Duodenal mucosa (tissue), 2 donors: ENCODE measurements around the gene PLEKHM3.
"Not testable (repeated sequence)": the region's sequence is repeated elsewhere in the genome, so short reads cannot be mapped to it uniquely, and the experiment has no call there.

Experiments
- H3K27ac ChIP-seq: one replicate; pipeline ENCODE4 v1.7.0; 2013; ENCODE audit warnings: low read depth, low read length
- H3K27me3 ChIP-seq, 2 donors: one replicate each; pipeline ENCODE4 v1.7.0; 2013; ENCODE audit warnings: low read length in 2 of 2, control low read depth in 1 of 2; ENCODE audit not compliant: insufficient read depth in 2 of 2, control insufficient read depth in 1 of 2
- H3K36me3 ChIP-seq, 2 donors: one replicate each; pipeline ENCODE4 v1.7.0; 2013; ENCODE audit warnings: low read length in 2 of 2, control low read depth in 1 of 2; ENCODE audit not compliant: insufficient read depth in 2 of 2, control insufficient read depth in 1 of 2
- H3K4me1 ChIP-seq, 2 donors: one replicate each; pipeline ENCODE4 v1.7.0; 2013; ENCODE audit warnings: low read length in 2 of 2, control low read depth in 1 of 2; ENCODE audit not compliant: insufficient read depth in 2 of 2, control insufficient read depth in 1 of 2
- H3K4me3 ChIP-seq, 2 donors: one replicate each; pipeline ENCODE4 v1.7.0; 2013; ENCODE audit warnings: low read length in 2 of 2, low read depth in 1 of 2
- H3K9ac ChIP-seq, 2 donors: one replicate each; pipeline ENCODE4 v1.7.0; 2013; ENCODE audit warnings: low read length in 2 of 2, low read depth in 1 of 2
- H3K9me3 ChIP-seq, 2 donors: one replicate each; pipeline ENCODE4 v1.7.0; 2013; ENCODE audit warnings: low read length in 2 of 2, control low read depth in 1 of 2; ENCODE audit not compliant: control insufficient read depth in 1 of 2

Gene PLEKHM3

GRCh38 chr2:207914716-207915115 lies 110.6 kb downstream of the PLEKHM3 start:
- Histone ChIP-seq H3K4me3 (no peak overlapping the region), H3K9me3 (no peaks in the 10 kb centered on the region), H3K9ac (no peak overlapping the region), H3K4me1 (no peaks in the 10 kb centered on the region), H3K36me3 (no peaks in the 10 kb centered on the region), H3K27me3 (no peaks in the 10 kb centered on the region), H3K27ac (no peak overlapping the region)

- H3K36me3 ChIP-seq = no peaks in the 10 kb centered on the region
- H3K4me1 ChIP-seq = no peaks in the 10 kb centered on the region
- H3K9me3 ChIP-seq = no peaks in the 10 kb centered on the region
- no peak overlapping the region for H3K9ac ChIP-seq
- H3K27me3 ChIP-seq = no peaks in the 10 kb centered on the region
- H3K4me3 ChIP-seq = no peak overlapping the region
- H3K27ac ChIP-seq = no peak overlapping the region
These were observed 111.5 kb downstream of the PLEKHM3 start for GRCh38 chr2:207913772-207914358.

DNA sequence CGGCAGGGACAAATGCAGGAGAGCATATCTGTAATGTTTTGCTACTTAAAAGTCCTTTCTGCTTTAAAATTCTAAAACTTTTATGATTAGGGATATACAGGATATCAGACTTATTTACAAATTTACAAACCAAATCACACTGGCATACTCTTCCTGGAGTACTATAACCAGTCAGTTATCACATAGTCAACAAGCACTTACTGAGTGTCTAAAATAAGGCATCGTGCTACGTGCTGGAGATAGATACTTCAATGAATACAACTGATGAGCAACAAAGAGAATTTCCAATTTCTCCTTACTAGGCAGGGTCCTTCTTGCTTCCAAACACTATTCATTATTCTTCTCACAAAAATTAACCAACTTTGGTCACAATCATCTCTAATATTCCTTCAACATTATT lies 113.5 kb downstream of the PLEKHM3 start:
- no peak overlapping the region for H3K27ac ChIP-seq
- no peaks in the 10 kb centered on the region for H3K36me3 ChIP-seq
- no peaks in the 10 kb centered on the region for H3K27me3 ChIP-seq
- no peak overlapping the region for H3K9ac ChIP-seq
- no peaks in the 10 kb centered on the region for H3K4me1 ChIP-seq
- H3K4me3 ChIP-seq = no peak overlapping the region
- no peaks in the 10 kb centered on the region for H3K9me3 ChIP-seq

DNA sequence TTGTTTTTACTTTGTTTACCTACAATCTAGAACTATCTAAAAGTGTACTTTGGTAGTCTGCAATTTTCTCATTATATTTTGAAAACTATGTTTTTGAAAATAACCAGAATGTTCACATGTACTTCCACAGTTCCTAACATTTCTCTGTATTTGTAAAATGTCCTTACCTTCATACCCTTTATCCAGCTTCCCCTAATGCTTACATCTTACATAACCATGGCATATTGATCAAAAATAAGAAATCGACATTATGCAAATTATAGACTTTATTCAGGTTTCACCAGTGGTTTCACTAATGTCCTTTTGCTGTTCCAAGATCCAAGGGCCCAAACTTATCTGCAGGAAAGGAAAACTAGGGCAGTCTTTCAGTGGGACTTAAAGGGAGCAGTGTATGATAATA lies 114.1 kb downstream of the PLEKHM3 start:
- Histone ChIP-seq H3K27ac (no peak overlapping the region), H3K4me1 (no peaks in the 10 kb centered on the region), H3K36me3 (no peaks in the 10 kb centered on the region), H3K27me3 (no peaks in the 10 kb centered on the region), H3K9me3 (no peaks in the 10 kb centered on the region), H3K4me3 (no peak overlapping the region), H3K9ac (no peak overlapping the region)

DNA sequence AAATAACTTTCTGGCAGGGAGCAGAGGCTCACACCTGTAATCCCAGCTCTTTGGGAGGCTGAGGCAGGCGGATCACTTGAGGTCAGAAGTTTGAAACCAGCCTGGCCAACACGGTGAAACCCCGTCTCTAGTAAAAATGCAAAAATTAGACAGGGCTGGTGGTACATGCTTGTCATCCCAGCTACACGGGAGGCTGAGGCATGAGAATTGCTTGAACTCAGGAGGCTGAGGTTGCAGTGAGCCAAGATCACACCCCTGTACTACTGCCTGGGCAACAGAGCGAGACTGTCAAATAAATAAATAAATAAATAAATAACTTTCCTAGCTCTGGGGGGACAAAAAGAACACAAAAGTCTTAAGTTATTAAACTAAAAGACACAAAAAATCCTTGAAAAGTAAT lies 118.8 kb downstream of the PLEKHM3 start:
- H3K4me3 ChIP-seq, H3K9me3 ChIP-seq, H3K27me3 ChIP-seq, H3K36me3 ChIP-seq, H3K27ac ChIP-seq, H3K9ac ChIP-seq: not testable (repeated sequence)
- H3K4me1 ChIP-seq = peaks cover 0 to 10% of the 10 kb centered on the region in 2 donors

DNA sequence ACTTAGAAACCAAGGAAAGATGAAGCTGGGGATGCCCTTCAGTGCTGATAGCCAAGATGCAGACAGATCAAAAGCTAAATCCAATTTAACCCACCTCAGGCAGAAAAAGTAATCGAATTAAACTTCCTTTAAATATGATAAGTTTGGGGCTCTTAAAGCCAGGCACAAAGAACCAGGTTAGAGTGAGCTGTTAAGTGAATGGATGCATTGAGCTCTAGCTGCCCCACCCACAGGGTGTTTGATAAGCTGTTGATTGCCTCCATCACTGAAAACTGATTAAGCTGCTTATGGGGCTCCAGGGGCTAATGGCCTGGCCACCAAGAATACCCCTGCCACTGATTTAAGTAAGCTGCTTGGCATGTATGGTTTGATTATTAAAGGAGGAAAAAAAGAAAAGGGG lies 119.8 kb downstream of the PLEKHM3 start:
- Histone ChIP-seq H3K9me3 (no peaks in the 10 kb centered on the region), H3K4me1 (peaks cover 0 to 10% of the 10 kb centered on the region in 2 donors), H3K36me3 (peaks cover 0 to 9% of the 10 kb centered on the region in 2 donors), H3K9ac (no peak overlapping the region), H3K27ac (no peak overlapping the region), H3K4me3 (no peak overlapping the region), H3K27me3 (no peaks in the 10 kb centered on the region)

DNA sequence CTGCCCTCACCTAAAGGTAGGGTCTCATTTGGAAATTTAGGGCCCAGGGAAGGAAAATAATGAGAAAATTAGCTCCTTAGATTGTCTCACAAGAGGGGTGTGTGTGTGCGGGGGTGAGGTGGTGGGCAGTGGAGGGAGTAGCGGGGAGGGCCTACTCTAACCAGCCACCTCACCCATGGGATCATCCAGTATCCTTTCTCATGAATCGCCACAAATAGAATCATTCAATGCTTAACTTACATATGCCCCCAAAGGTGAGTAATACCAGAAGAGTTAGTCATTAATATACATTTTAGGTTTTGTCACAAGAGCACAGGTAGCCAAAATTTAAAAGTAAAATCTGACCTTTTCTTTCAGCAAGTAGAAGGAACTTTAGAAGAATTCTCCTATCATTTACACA lies 122.1 kb downstream of the PLEKHM3 start:
- Histone ChIP-seq H3K27me3 (no peaks in the 10 kb centered on the region), H3K27ac (no peak overlapping the region), H3K9me3 (no peaks in the 10 kb centered on the region), H3K9ac (no peak overlapping the region), H3K36me3 (peaks cover 0 to 15% of the 10 kb centered on the region in 2 donors), H3K4me3 (no peak overlapping the region), H3K4me1 (peaks cover 0 to 10% of the 10 kb centered on the region in 2 donors)

DNA sequence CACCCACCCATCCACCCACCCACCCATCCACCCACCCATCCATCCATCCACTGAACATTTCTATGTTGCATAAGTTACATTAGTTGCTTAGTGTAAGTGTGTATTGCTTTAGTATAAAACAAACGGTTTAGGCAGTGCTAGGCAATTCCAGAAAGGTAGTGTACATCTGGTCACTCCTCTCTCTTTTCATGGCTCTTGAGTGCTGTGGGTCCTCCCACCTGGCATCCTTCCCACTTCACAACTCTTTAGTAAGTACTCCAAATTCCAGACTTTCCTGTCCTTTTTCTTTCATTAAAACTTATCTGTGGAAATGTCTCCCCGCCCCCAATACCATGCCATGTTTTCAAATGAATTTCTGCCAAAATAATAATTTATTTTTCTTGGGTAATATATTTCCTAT lies 122.5 kb downstream of the PLEKHM3 start:
- no peak overlapping the region for H3K9ac ChIP-seq
- peaks cover 0 to 10% of the 10 kb centered on the region in 2 donors for H3K4me1 ChIP-seq
- H3K9me3 ChIP-seq = no peaks in the 10 kb centered on the region
- peaks cover 0 to 15% of the 10 kb centered on the region in 2 donors for H3K36me3 ChIP-seq
- no peaks in the 10 kb centered on the region for H3K27me3 ChIP-seq
- no peak overlapping the region for H3K4me3 ChIP-seq
- H3K27ac ChIP-seq = no peak overlapping the region

DNA sequence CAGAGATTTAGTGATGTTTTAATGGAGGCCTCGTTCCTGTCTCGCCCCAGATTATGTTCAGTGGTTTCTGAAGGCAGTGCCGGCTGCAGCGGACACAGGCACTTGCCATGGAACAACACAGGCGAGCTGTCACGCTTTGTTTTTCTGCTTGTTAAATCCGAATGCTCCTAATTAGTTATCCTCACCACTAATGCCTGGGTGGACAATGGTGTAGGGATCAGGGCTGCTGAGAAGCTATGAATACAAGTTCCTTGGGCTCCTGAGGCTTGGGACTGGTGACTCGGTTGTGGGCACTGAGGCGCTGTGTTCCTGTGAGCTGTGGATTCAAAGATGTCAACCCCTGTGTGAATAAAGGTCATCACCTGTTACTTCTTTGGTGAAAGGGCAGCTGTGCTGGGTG lies 123.5 kb downstream of the PLEKHM3 start:
- H3K36me3 ChIP-seq = peaks cover 0 to 15% of the 10 kb centered on the region in 2 donors
- H3K9ac ChIP-seq = no peak overlapping the region
- H3K4me1 ChIP-seq = peaks cover 0 to 10% of the 10 kb centered on the region in 2 donors
- H3K9me3 ChIP-seq = no peaks in the 10 kb centered on the region
- no peaks in the 10 kb centered on the region for H3K27me3 ChIP-seq
- no peak overlapping the region for H3K4me3 ChIP-seq
- H3K27ac ChIP-seq = no peak overlapping the region

DNA sequence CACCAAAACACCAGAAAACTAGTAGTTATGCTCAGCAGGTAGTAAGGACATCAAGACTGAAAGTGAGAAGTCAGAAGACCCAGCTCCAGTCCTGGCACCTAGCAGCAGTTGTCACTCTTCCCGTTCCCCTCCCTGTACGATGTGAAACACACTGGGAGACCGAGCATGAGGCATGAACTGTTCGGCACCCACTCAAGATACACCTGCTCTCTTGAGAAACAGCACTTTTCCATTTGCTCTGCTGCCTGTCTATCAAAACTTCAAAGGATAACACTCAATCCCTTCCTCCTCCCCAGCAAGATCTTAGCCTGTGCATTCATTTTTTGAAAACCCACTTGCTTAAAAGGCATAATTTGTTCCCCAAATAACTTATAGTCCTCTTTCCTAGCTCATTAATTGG lies 123.9 kb downstream of the PLEKHM3 start:
- no peaks in the 10 kb centered on the region for H3K27me3 ChIP-seq
- no peak overlapping the region for H3K9ac ChIP-seq
- peaks cover 0 to 10% of the 10 kb centered on the region in 2 donors for H3K4me1 ChIP-seq
- H3K27ac ChIP-seq = no peak overlapping the region
- peaks cover 0 to 15% of the 10 kb centered on the region in 2 donors for H3K36me3 ChIP-seq
- H3K4me3 ChIP-seq = no peak overlapping the region
- no peaks in the 10 kb centered on the region for H3K9me3 ChIP-seq

- Histone ChIP-seq H3K27ac (no peak overlapping the region), H3K9ac (no peak overlapping the region), H3K4me1 (peaks cover 3 to 6% of the 10 kb centered on the region in 2 donors), H3K9me3 (no peaks in the 10 kb centered on the region), H3K4me3 (no peak overlapping the region), H3K36me3 (peaks cover 0 to 15% of the 10 kb centered on the region in 2 donors), H3K27me3 (no peaks in the 10 kb centered on the region)
These were observed 127.0 kb downstream of the PLEKHM3 start for GRCh38 chr2:207898354-207898695.
